CD4-positive, alpha-beta memory T cell (primary cell): Measurements from ENCODE around the gene FAP. TPM values are rescaled to one million over a fixed set of nuclear protein-coding genes. Genes with fewer than 3 reads are reported as not detected.
A peak's percentile ranks its signal among the peaks of the same experiment; 100 is the strongest.

Experiments
- CTCF ChIA-PET: fragments of 350-600 bp; sonication (Branson Sonifier 250); formaldehyde crosslinking; loops from one replicate; lab custom pipeline; 2021; ENCODE audit warnings: inconsistent platforms; ENCODE audit not compliant: partially characterized antibody; lab: Charles Lee
- POLR2A ChIA-PET: fragments of 350-600 bp; sonication (Branson Sonifier 250); formaldehyde crosslinking; loops from one replicate; lab custom pipeline; 2021; ENCODE audit not compliant: partially characterized antibody; lab: Charles Lee
- DNase-seq, 5 donors: peaks; one replicate each; pipeline versions ENCODE4 v3.0.0 to v3.0.0-alpha.2; 2020 to 2022; ENCODE audit warnings: mixed read lengths in 1 of 5
- H3K27ac ChIP-seq: one replicate; pipeline ENCODE4 v1.7.0; 2013; ENCODE audit warnings: low read depth, low read length
- H3K27me3 ChIP-seq: 2 replicates; pipeline ENCODE4 v1.7.0; 2013; ENCODE audit warnings: mild to moderate bottlenecking, low read length, moderate library complexity; ENCODE audit not compliant: insufficient read depth
- H3K36me3 ChIP-seq: 2 replicates; pipeline ENCODE4 v1.7.0; 2013; ENCODE audit warnings: mild to moderate bottlenecking, low read length, moderate library complexity; ENCODE audit not compliant: insufficient read depth
- H3K4me1 ChIP-seq: 2 replicates; pipeline ENCODE4 v1.7.0; 2013; ENCODE audit warnings: mild to moderate bottlenecking, low read length, moderate library complexity; ENCODE audit not compliant: insufficient read depth
- H3K4me3 ChIP-seq, 2 donors: one replicate each; pipeline ENCODE4 v1.7.0; 2013; ENCODE audit warnings: low read length in 2 of 2, mild to moderate bottlenecking in 1 of 2
- H3K9me3 ChIP-seq, 2 donors: one replicate each; pipeline ENCODE4 v1.7.0; 2013; ENCODE audit warnings: low read length in 2 of 2, control low read depth in 1 of 2; ENCODE audit not compliant: control insufficient read depth in 1 of 2
- H3K27ac Mint-ChIP-seq, 7 donors: one replicate each; pipeline ENCODE4 v1.8.0; 2020 to 2021; ENCODE audit warnings: mixed read lengths in 7 of 7, mild to moderate bottlenecking in 6 of 7, inconsistent platforms in 3 of 7, moderate library complexity in 3 of 7
- H3K27me3 Mint-ChIP-seq, 2 donors: one replicate each; pipeline ENCODE4 v1.8.0; 2020 to 2021; ENCODE audit warnings: mixed read lengths in 2 of 2
- H3K36me3 Mint-ChIP-seq, 2 donors: one replicate each; pipeline ENCODE4 v1.8.0; 2020 to 2021; ENCODE audit warnings: mixed read lengths in 2 of 2, inconsistent platforms in 1 of 2, mild to moderate bottlenecking in 1 of 2
- H3K4me1 Mint-ChIP-seq, 4 donors: one replicate each; pipeline ENCODE4 v1.8.0; 2020 to 2021; ENCODE audit warnings: mixed read lengths in 4 of 4, mild to moderate bottlenecking in 1 of 4
- H3K4me3 Mint-ChIP-seq, 8 donors: one replicate each; pipeline ENCODE4 v1.8.0; 2020 to 2021; ENCODE audit warnings: mixed read lengths in 8 of 8, mild to moderate bottlenecking in 7 of 8, moderate library complexity in 6 of 8, inconsistent platforms in 3 of 8
- H3K9me3 Mint-ChIP-seq, 8 donors: one replicate each; pipeline ENCODE4 v1.8.0; 2020 to 2021; ENCODE audit warnings: mixed read lengths in 8 of 8, mild to moderate bottlenecking in 5 of 8, inconsistent platforms in 3 of 8, moderate library complexity in 1 of 8
- intact Hi-C: fragments of 100-400 bp; cut with micrococcal nuclease; formaldehyde crosslinking; loops from one replicate; pipeline ENCODE4 v1.15.1; 2023
- polyA plus RNA-seq, 2 donors: library from polyadenylated mRNA; unstranded; fragments of 300-500 nt; fragmentation: Illumina TruSeq; gene quantifications; one replicate each; pipeline ENCODE4 v1.2.3, GENCODE V29; 2021
- total RNA-seq, 2 experiments: library from RNA; stranded (reverse); gene quantifications; one replicate each; pipeline ENCODE4 v1.2.3, GENCODE V29; 2021

FAP gene
- total and polyA plus RNA-seq, 4 experiments from 2014 or later: not detected

- Histone ChIP-seq H3K36me3 (no peaks in the 10 kb centered on the region), H3K4me3 (no peak overlapping the region), H3K27ac (no peak overlapping the region), H3K4me1 (no peaks in the 10 kb centered on the region), H3K9me3 (no peaks in the 10 kb centered on the region), H3K27me3 (no peaks in the 10 kb centered on the region)
- no peaks in the 10 kb centered on the region for H3K36me3 Mint-ChIP-seq
- intact Hi-C loops: no loop called here
- DNase-seq: no peak
- no peaks in the 10 kb centered on the region for H3K9me3 Mint-ChIP-seq
- H3K4me1 Mint-ChIP-seq: no peaks in the 10 kb centered on the region
- no peak overlapping the region for H3K4me3 Mint-ChIP-seq
- no peak overlapping the region for H3K27ac Mint-ChIP-seq
- H3K27me3 Mint-ChIP-seq: peaks cover 16% of the 10 kb centered on the region in 2 donors
- CTCF ChIA-PET: interaction anchor here (0.9 kb wide), 1 partner anchor 90 kb away, joined by 3 read pairs; no protein-coding TSS in a partner anchor
- POLR2A ChIA-PET: no interaction called here
These were observed 470 bp upstream of the FAP start for GRCh38 chr2:162243715-162244114.

DNA sequence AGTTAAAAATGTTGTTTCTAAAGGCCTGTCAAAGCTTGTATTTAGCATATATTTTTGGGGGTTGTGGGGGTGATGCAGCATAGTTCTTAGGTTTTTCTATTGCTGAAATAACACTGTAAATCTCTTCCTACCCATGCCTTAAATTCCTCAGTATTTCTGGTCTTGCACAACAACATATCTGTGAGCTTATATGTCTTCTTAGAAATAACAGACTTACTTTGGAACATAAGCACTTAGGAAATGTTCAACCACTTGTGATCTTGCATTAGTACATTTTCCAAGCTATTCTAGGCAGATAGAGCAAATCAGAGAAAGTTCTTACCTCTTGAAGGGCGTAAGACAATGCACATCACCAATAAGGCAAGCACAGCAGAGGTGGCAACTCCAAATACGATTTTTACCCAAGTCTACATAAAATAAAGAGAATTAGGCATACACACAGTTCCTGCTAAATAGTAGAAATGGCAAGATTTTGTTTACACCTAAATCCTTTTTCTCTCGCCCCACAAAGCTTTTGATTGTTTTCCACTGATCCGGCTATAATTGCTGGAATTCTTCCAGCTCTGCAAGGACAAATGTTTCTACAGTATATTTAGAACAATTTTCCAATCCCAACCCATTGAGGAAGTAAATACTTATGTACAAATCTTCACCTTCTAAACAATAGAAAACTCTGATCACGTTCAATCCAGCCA is 512 bp downstream of the FAP start:
- intact Hi-C loops: no loop called here
- no peaks in the 10 kb centered on the region for H3K9me3 ChIP-seq
- H3K9me3 Mint-ChIP-seq: no peaks in the 10 kb centered on the region
- no peak overlapping the region for H3K4me3 Mint-ChIP-seq
- H3K27me3 Mint-ChIP-seq: peaks cover 14 to 16% of the 10 kb centered on the region in 2 donors
- ChIA-PET POLR2A (no interaction called here), CTCF (interaction anchor here (0.9 to 2.4 kb wide), 2 partner anchors 22 to 90 kb away, joined by 3 to 18 read pairs; no protein-coding TSS in a partner anchor)
- no peaks in the 10 kb centered on the region for H3K4me1 ChIP-seq
- no peaks in the 10 kb centered on the region for H3K27me3 ChIP-seq
- no peak for DNase-seq
- no peak overlapping the region for H3K27ac ChIP-seq
- H3K4me3 ChIP-seq: no peak overlapping the region
- H3K4me1 Mint-ChIP-seq: no peaks in the 10 kb centered on the region
- H3K27ac Mint-ChIP-seq: no peak overlapping the region
- no peaks in the 10 kb centered on the region for H3K36me3 ChIP-seq
- no peaks in the 10 kb centered on the region for H3K36me3 Mint-ChIP-seq

GRCh38 chr2:162241571-162241970 is 1.7 kb downstream of the FAP start:
- H3K27me3 ChIP-seq: no peaks in the 10 kb centered on the region
- peaks cover 15 to 16% of the 10 kb centered on the region in 2 donors for H3K27me3 Mint-ChIP-seq
- intact Hi-C loops: no loop called here
- H3K9me3 Mint-ChIP-seq: peaks cover 0 to 2% (median 0%) of the 10 kb centered on the region in 8 donors
- ChIA-PET CTCF (interaction anchor here (2.4 kb wide), 1 partner anchor 21 kb away, joined by 18 read pairs; no protein-coding TSS in a partner anchor), POLR2A (no interaction called here)
- no peaks in the 10 kb centered on the region for H3K9me3 ChIP-seq
- no peaks in the 10 kb centered on the region for H3K36me3 Mint-ChIP-seq
- no peak overlapping the region for H3K4me3 ChIP-seq
- H3K4me1 Mint-ChIP-seq: no peaks in the 10 kb centered on the region
- DNase-seq: no peak
- H3K36me3 ChIP-seq: no peaks in the 10 kb centered on the region
- H3K4me3 Mint-ChIP-seq: no peak overlapping the region
- no peaks in the 10 kb centered on the region for H3K4me1 ChIP-seq
- H3K27ac ChIP-seq: no peak overlapping the region
- no peak overlapping the region for H3K27ac Mint-ChIP-seq

- H3K4me1 Mint-ChIP-seq: no peaks in the 10 kb centered on the region
- Histone ChIP-seq H3K4me3 (no peak overlapping the region), H3K36me3 (no peaks in the 10 kb centered on the region), H3K27ac (no peak overlapping the region), H3K27me3 (no peaks in the 10 kb centered on the region), H3K9me3 (no peaks in the 10 kb centered on the region), H3K4me1 (no peaks in the 10 kb centered on the region)
- no peak overlapping the region for H3K4me3 Mint-ChIP-seq
- DNase-seq: no peak
- H3K27ac Mint-ChIP-seq: no peak overlapping the region
- intact Hi-C loops: no loop called here
- ChIA-PET POLR2A (no interaction called here), CTCF (interaction anchor here (3.4 kb wide), 1 partner anchor 13 kb away, joined by 11 read pairs; no protein-coding TSS in a partner anchor)
- no peaks in the 10 kb centered on the region for H3K36me3 Mint-ChIP-seq
- H3K27me3 Mint-ChIP-seq: peaks cover 7 to 8% of the 10 kb centered on the region in 2 donors
- peaks cover 0 to 2% (median 0%) of the 10 kb centered on the region in 8 donors for H3K9me3 Mint-ChIP-seq
These were observed 8.4 kb downstream of the FAP start for GRCh38 chr2:162234620-162235462.

DNA sequence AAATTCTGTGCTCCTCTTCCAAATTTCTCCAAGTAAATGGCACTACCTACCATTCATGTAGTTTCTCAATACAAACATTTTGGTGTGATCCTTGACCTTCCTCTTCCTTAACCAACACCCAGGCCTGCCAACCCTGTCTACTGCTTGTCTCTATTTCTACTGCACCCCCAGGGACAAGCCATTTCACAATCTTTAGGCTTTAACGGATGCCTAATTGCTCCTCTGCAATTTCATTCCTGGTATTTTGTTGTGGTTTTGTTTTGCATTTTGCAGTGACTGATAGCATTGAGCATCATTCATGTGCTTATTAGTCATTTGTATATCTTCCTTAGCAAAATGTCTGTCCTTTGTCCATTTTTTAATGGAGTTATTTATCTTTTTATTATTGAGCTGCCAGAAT is 10.0 kb downstream of the FAP start:
- Histone ChIP-seq H3K36me3 (no peaks in the 10 kb centered on the region), H3K27me3 (no peaks in the 10 kb centered on the region), H3K4me1 (no peaks in the 10 kb centered on the region), H3K4me3 (no peak overlapping the region), H3K27ac (no peak overlapping the region), H3K9me3 (no peaks in the 10 kb centered on the region)
- Mint-ChIP-seq H3K4me3 (no peak overlapping the region), H3K27me3 (peaks cover 3 to 7% of the 10 kb centered on the region in 2 donors), H3K4me1 (no peaks in the 10 kb centered on the region), H3K9me3 (peaks cover 0 to 2% (median 0%) of the 10 kb centered on the region in 8 donors), H3K27ac (peak overlapping the region in 1 of 7 donors; percentile 13), H3K36me3 (no peaks in the 10 kb centered on the region)
- POLR2A ChIA-PET: no interaction called here
- no peak for DNase-seq
- CTCF ChIA-PET: interaction anchor here (1.1 to 3.4 kb wide), 2 partner anchors 11 to 65 kb away, joined by 4 to 11 read pairs; no protein-coding TSS in a partner anchor
- intact Hi-C loops: no loop called here

GRCh38 chr2:162232671-162233070 is 10.6 kb downstream of the FAP start:
- H3K27me3 Mint-ChIP-seq: peaks cover 3 to 7% of the 10 kb centered on the region in 2 donors
- peaks cover 0 to 2% (median 0%) of the 10 kb centered on the region in 8 donors for H3K9me3 Mint-ChIP-seq
- Histone ChIP-seq H3K4me3 (no peak overlapping the region), H3K4me1 (no peaks in the 10 kb centered on the region), H3K27me3 (no peaks in the 10 kb centered on the region), H3K36me3 (no peaks in the 10 kb centered on the region), H3K27ac (no peak overlapping the region), H3K9me3 (no peaks in the 10 kb centered on the region)
- intact Hi-C loops: no loop called here
- CTCF ChIA-PET: interaction anchor here (4.3 kb wide), 1 partner anchor 12 kb away, joined by 32 read pairs; no protein-coding TSS in a partner anchor
- no peak for DNase-seq
- no peaks in the 10 kb centered on the region for H3K4me1 Mint-ChIP-seq
- no peak overlapping the region for H3K4me3 Mint-ChIP-seq
- POLR2A ChIA-PET: no interaction called here
- no peak overlapping the region for H3K27ac Mint-ChIP-seq
- no peaks in the 10 kb centered on the region for H3K36me3 Mint-ChIP-seq

DNA sequence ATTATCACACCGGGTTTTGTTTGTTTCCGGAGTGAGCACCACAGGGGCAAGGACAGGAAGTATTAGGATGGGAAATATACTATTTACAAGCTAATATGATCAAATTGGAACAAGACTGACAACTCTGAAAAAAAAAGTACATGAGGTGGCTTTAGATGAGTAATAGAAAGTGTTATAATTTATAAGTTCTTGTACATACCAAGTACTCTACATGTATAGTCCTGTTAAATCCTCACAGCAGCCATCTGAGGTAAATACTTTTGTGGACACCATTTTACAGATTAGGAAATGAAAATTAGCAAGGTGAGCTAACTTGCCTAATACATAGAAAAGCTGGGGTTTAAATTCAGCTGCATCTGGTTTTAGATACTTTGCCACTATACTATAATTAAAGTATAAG is 11.2 kb downstream of the FAP start:
- peaks cover 2 to 7% of the 10 kb centered on the region in 2 donors for H3K27me3 Mint-ChIP-seq
- no peaks in the 10 kb centered on the region for H3K9me3 ChIP-seq

More for the DNA sequence above, 11.2 kb downstream of the FAP start:
- intact Hi-C loops: no loop called here
- Histone ChIP-seq H3K36me3 (no peaks in the 10 kb centered on the region), H3K4me3 (no peak overlapping the region), H3K4me1 (no peaks in the 10 kb centered on the region), H3K27ac (no peak overlapping the region), H3K27me3 (no peaks in the 10 kb centered on the region)
- POLR2A ChIA-PET: no interaction called here
- H3K4me1 Mint-ChIP-seq: no peaks in the 10 kb centered on the region
- CTCF ChIA-PET: interaction anchor here (4.3 kb wide), 1 partner anchor 11 kb away, joined by 32 read pairs; no protein-coding TSS in a partner anchor
- H3K36me3 Mint-ChIP-seq: no peaks in the 10 kb centered on the region
- no peak overlapping the region for H3K27ac Mint-ChIP-seq
- no peak for DNase-seq
- H3K4me3 Mint-ChIP-seq: no peak overlapping the region
- no peaks in the 10 kb centered on the region for H3K9me3 Mint-ChIP-seq
